Measurements from ENCODE around the gene KSR1. TPM values are rescaled to one million over a fixed set of nuclear protein-coding genes. Genes with fewer than 3 reads are reported as not detected.

The KSR1 gene
- total and polyA plus RNA-seq, 9 of the 15 experiments (the other 6 are each of a cell fraction or from before 2014, with no cell fraction given) = 1.4 to 51.7 (median 18.4) TPM

DNA sequence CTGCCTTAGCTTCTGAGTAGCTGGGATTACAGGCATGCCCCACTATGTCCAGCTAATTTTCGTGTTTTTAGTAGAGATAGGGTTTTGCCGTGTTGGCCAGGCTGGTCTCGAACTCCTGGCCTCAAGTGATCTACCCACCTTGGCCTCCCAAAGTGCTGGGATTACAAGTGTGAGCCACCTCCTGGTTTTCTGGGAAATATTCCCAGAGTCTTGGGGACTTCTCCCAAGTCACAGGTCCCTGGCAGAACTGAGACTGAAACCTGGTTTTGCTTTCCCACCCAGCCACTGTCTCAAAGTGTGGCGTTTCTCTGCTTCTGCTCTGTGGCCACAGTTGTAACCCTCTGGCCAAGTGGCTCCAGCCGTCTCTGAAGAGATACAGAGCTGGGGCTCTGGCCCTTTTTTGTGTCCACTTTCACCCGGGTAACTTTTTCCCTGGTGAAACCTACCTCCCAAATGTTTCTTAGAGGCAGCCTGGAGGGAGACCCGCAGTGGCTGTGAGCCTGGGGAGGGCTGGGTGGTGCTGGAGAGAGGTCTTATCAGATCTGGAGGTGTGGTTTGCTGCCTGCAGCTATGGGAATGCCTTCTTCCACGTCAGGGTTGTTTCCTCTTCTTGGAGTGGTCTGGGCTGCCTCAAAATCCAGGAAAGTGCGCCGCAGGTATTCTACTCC, 5.1 kb downstream of the KSR1 start (continued):
- no peak for TF ChIP-seq FOXA1 (IDR thresholded peaks at IDR 0.05; ENCODE audit: borderline replicate concordance)
- TF ChIP-seq SRSF3 (IDR thresholded peaks at IDR 0.05; ENCODE audit: insufficient read depth, low read length) = no peak
- no peak for TF ChIP-seq NFIC (IDR thresholded peaks at IDR 0.05)
- peak; percentile 30; the same call in 1 of the 2 replicates for TF ChIP-seq ATF7 (IDR thresholded peaks at IDR 0.05)
- TF ChIP-seq, protein P1, sequence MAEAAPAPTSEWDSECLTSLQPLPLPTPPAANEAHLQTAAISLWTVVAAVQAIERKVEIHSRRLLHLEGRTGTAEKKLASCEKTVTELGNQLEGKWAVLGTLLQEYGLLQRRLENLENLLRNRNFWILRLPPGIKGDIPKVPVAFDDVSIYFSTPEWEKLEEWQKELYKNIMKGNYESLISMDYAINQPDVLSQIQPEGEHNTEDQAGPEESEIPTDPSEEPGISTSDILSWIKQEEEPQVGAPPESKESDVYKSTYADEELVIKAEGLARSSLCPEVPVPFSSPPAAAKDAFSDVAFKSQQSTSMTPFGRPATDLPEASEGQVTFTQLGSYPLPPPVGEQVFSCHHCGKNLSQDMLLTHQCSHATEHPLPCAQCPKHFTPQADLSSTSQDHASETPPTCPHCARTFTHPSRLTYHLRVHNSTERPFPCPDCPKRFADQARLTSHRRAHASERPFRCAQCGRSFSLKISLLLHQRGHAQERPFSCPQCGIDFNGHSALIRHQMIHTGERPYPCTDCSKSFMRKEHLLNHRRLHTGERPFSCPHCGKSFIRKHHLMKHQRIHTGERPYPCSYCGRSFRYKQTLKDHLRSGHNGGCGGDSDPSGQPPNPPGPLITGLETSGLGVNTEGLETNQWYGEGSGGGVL (CRISPR knock-in tag; IDR thresholded peaks at IDR 0.05) = no peak
- TF ChIP-seq RBFOX2 (IDR thresholded peaks at IDR 0.05; ENCODE audit: low read depth, low read length) = peak; percentile 27; the same call in 1 of the 2 replicates
- TF ChIP-seq ZNF764 (CRISPR knock-in tag; IDR thresholded peaks at IDR 0.05; ENCODE audit: low read depth) = no peak
- no peak for TF ChIP-seq NFATC3 (IDR thresholded peaks at IDR 0.05)
- no peak for TF ChIP-seq ZNF75A (CRISPR knock-in tag; IDR thresholded peaks at IDR 0.05)
- TF ChIP-seq ZNF395 (CRISPR knock-in tag; IDR thresholded peaks at IDR 0.05) = no peak
- TF ChIP-seq EZH2 (IDR thresholded peaks at IDR 0.05; ENCODE audit: borderline replicate concordance, low read depth, low read length) = no peak
- TF ChIP-seq SMARCA4 (IDR thresholded peaks at IDR 0.05) = peak; percentile 37; the same call in 1 of the 2 replicates
- no peak for TF ChIP-seq NR2C2 (CRISPR knock-in tag; IDR thresholded peaks at IDR 0.05)
- TF ChIP-seq NR2C2 (tag; IDR thresholded peaks at IDR 0.05) = no peak
- TF ChIP-seq HDAC1 (IDR thresholded peaks at IDR 0.05) = peak in 1 of 2 experiments; percentile 7; a peak in 1 of 4 replicates
- TF ChIP-seq HDAC6 (IDR thresholded peaks at IDR 0.05; ENCODE audit: low read depth, low read length) = no peak
- TF ChIP-seq TBP (optimal IDR thresholded peaks at IDR 0.05; ENCODE audit: low read depth, low read length) = no peak
- TF ChIP-seq, protein P2, sequence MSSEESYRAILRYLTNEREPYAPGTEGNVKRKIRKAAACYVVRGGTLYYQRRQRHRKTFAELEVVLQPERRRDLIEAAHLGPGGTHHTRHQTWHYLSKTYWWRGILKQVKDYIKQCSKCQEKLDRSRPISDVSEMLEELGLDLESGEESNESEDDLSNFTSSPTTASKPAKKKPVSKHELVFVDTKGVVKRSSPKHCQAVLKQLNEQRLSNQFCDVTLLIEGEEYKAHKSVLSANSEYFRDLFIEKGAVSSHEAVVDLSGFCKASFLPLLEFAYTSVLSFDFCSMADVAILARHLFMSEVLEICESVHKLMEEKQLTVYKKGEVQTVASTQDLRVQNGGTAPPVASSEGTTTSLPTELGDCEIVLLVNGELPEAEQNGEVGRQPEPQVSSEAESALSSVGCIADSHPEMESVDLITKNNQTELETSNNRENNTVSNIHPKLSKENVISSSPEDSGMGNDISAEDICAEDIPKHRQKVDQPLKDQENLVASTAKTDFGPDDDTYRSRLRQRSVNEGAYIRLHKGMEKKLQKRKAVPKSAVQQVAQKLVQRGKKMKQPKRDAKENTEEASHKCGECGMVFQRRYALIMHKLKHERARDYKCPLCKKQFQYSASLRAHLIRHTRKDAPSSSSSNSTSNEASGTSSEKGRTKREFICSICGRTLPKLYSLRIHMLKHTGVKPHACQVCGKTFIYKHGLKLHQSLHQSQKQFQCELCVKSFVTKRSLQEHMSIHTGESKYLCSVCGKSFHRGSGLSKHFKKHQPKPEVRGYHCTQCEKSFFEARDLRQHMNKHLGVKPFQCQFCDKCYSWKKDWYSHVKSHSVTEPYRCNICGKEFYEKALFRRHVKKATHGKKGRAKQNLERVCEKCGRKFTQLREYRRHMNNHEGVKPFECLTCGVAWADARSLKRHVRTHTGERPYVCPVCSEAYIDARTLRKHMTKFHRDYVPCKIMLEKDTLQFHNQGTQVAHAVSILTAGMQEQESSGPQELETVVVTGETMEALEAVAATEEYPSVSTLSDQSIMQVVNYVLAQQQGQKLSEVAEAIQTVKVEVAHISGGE (CRISPR knock-in tag; IDR thresholded peaks at IDR 0.05) = no peak
- TF ChIP-seq RFX7 (CRISPR knock-in tag; IDR thresholded peaks at IDR 0.05) = no peak
- no peak for TF ChIP-seq ZNF12 (CRISPR knock-in tag; IDR thresholded peaks at IDR 0.05)
- 0 out of 2 replicates have a peak, but pooled peaks have one; percentile 36 for TF ChIP-seq JUND (IDR thresholded peaks at IDR 0.05; ENCODE audit: borderline replicate concordance, low read depth, low read length)
- TF ChIP-seq JUND (tag; IDR thresholded peaks at IDR 0.05; ENCODE audit: borderline replicate concordance, low read depth, low read length) = peak; percentile 46; the same call in 1 of the 3 replicates
- no peak for TF ChIP-seq ZNF696 (CRISPR knock-in tag; conservative IDR thresholded peaks at IDR 0.05)
